A673 (cell line): ENCODE measurements around the gene RHBG. TPM values are rescaled to one million over a fixed set of nuclear protein-coding genes. Genes with fewer than 3 reads are reported as not detected.

Source experiments
- BruUV-seq: library from RNA; stranded (reverse); fragments of 400-500 nt; replicated peaks from 2 replicates; lab custom pipeline; 2021; lab: Mats Ljungman, UMichigan
- CTCF ChIA-PET: fragments of 300-600 bp; sonication (Branson Sonifier 250); formaldehyde crosslinking; loops from one replicate; lab custom pipeline; 2022; ENCODE audit warnings: antibody characterized with exemption; lab: Charles Lee
- POLR2A ChIA-PET: fragments of 300-600 bp; sonication (Branson Sonifier 250); formaldehyde crosslinking; loops from one replicate; lab custom pipeline; 2022; ENCODE audit warnings: antibody characterized with exemption; ENCODE audit not compliant: low non-redundant PET; lab: Charles Lee
- DNase-seq: peaks from one replicate; pipeline ENCODE4 v3.0.0-alpha.2; 2015; ENCODE audit warnings: low spot score
- H3K27ac ChIP-seq: fragments of 200-600 bp; sonication (generic); 2 replicates; pipeline ENCODE4 v1.5.1; 2016; ENCODE audit warnings: mixed run types, low read depth, mild to moderate bottlenecking, mixed read lengths, antibody characterized with exemption, low read length; ENCODE audit not compliant: poor library complexity, severe bottlenecking
- H3K27me3 ChIP-seq: fragments of 200-600 bp; sonication (generic); replicated peaks from 2 replicates; pipeline ENCODE4 v1.6.1; 2017; ENCODE audit warnings: mixed run types, low read depth, mild to moderate bottlenecking, mixed read lengths, antibody characterized with exemption, low read length; ENCODE audit not compliant: insufficient read depth, poor library complexity
- H3K36me3 ChIP-seq: fragments of 200-600 bp; sonication (generic); 2 replicates; pipeline ENCODE4 v1.6.1; 2016; ENCODE audit warnings: mixed run types, mild to moderate bottlenecking, mixed read lengths, antibody characterized with exemption, low read length; ENCODE audit not compliant: insufficient read depth, poor library complexity, severe bottlenecking
- H3K4me1 ChIP-seq: fragments of 200-600 bp; sonication (generic); 2 replicates; pipeline ENCODE4 v1.6.1; 2017; ENCODE audit warnings: mixed run types, mild to moderate bottlenecking, mixed read lengths, antibody characterized with exemption, low read length; ENCODE audit not compliant: insufficient read depth, poor library complexity, severe bottlenecking
- H3K4me3 ChIP-seq: fragments of 200-600 bp; sonication (generic); 2 replicates; pipeline ENCODE4 v1.5.1; 2016; ENCODE audit warnings: low read depth, mixed run types, mild to moderate bottlenecking, mixed read lengths, low read length; ENCODE audit not compliant: poor library complexity, severe bottlenecking
- H3K9me3 ChIP-seq: fragments of 200-600 bp; sonication (generic); 2 replicates; pipeline ENCODE4 v1.6.1; 2016; ENCODE audit warnings: mixed run types, low read depth, mild to moderate bottlenecking, mixed read lengths, antibody characterized with exemption, low read length; ENCODE audit not compliant: poor library complexity, severe bottlenecking
- CTCF ChIP-seq: fragments of 300-800, 200-600 bp; sonication (generic); conservative IDR thresholded peaks from 2 replicates; pipeline ENCODE4 v1.5.1; 2017; ENCODE audit warnings: low read depth, mild to moderate bottlenecking, antibody characterized with exemption, low read length, moderate library complexity, mixed read lengths
- EZH2 ChIP-seq: fragments of 200-600 bp; sonication (generic); IDR thresholded peaks from 2 replicates; pipeline ENCODE4 v1.6.1; 2017; ENCODE audit warnings: borderline replicate concordance, low read depth, mild to moderate bottlenecking, mixed read lengths, antibody characterized with exemption, low read length; ENCODE audit not compliant: poor library complexity, severe bottlenecking
- intact Hi-C: fragments of 100-400 bp; cut with micrococcal nuclease; formaldehyde crosslinking; loops from one replicate; pipeline ENCODE4 v1.10.0; 2022; ENCODE audit not compliant: unreplicated experiment
- total RNA-seq: library from RNA; stranded (reverse); gene quantifications from 2 replicates; pipeline ENCODE4 v1.2.3, GENCODE V29; 2021

RHBG gene
- total RNA-seq, 1 experiment from 2014 or later = not detected

GRCh38 chr1:156394082-156394481, 25.1 kb downstream of the RHBG start:
- intact Hi-C loops = no loop called here
- CTCF ChIA-PET = no interaction called here
- no TSS peak for BruUV-seq
- no peaks in the 10 kb centered on the region for H3K4me1 ChIP-seq
- H3K4me3 ChIP-seq = no peak overlapping the region
- H3K36me3 ChIP-seq = no peaks in the 10 kb centered on the region
- DNase-seq = no peak
- H3K27me3 ChIP-seq = peaks cover 2% of the 10 kb centered on the region
- POLR2A ChIA-PET = no interaction called here
- H3K9me3 ChIP-seq = no peaks in the 10 kb centered on the region
- no peak overlapping the region for H3K27ac ChIP-seq
- TF ChIP-seq EZH2 = no peak
- no peak for TF ChIP-seq CTCF

GRCh38 chr1:156394835-156395461, 25.9 kb downstream of the RHBG start:
- Histone ChIP-seq H3K4me3 (no peak overlapping the region), H3K9me3 (no peaks in the 10 kb centered on the region), H3K27me3 (no peaks in the 10 kb centered on the region), H3K4me1 (no peaks in the 10 kb centered on the region), H3K27ac (no peak overlapping the region), H3K36me3 (no peaks in the 10 kb centered on the region)
- CTCF ChIA-PET = interaction anchor here (0.6 kb wide), 1 partner anchor 222 kb away, joined by 15 read pairs; no protein-coding TSS in a partner anchor
- POLR2A ChIA-PET = no interaction called here
- TF ChIP-seq EZH2 (no peak), CTCF (no peak)
- intact Hi-C loops = no loop called here
- DNase-seq = no peak
- no TSS peak for BruUV-seq

GRCh38 chr1:156399355-156400125, 30.5 kb downstream of the RHBG start:
- no peaks in the 10 kb centered on the region for H3K9me3 ChIP-seq

More at GRCh38 chr1:156399355-156400125, 30.5 kb downstream of the RHBG start:
- ChIA-PET CTCF (interaction anchor here (1.3 kb wide), 1 partner anchor 14 kb away, joined by 3 read pairs; no protein-coding TSS in a partner anchor), POLR2A (no interaction called here)
- DNase-seq = no peak
- intact Hi-C loops = no loop called here
- TF ChIP-seq EZH2 (no peak), CTCF (no peak)
- Histone ChIP-seq H3K27me3 (peaks cover 13% of the 10 kb centered on the region), H3K4me1 (no peaks in the 10 kb centered on the region), H3K36me3 (no peaks in the 10 kb centered on the region), H3K4me3 (no peak overlapping the region), H3K27ac (no peak overlapping the region)
- BruUV-seq = no TSS peak
